Keratinocyte (primary cell): ENCODE data around the gene LMO3. TPM values are rescaled to one million over a fixed set of nuclear protein-coding genes. Genes with fewer than 3 reads are reported as not detected.
A peak's percentile ranks its signal among the peaks of the same experiment; 100 is the strongest.

Experiments used
- DNase-seq: peaks from one replicate; pipeline ENCODE4 v3.0.0-alpha.2; 2011; ENCODE audit warnings: low read depth, missing footprints, low spot score
- FAIRE-seq: peaks from 2 replicates; lab custom pipeline; 2011; peaks lifted over from hg19 to GRCh38; lab: Jason Lieb, UNC
- H2AFZ ChIP-seq: 2 replicates; pipeline ENCODE4 v1.6.0; 2012; ENCODE audit warnings: low read length, control low read depth, inconsistent platforms; ENCODE audit not compliant: control insufficient read depth
- H3K27ac ChIP-seq: 2 replicates; pipeline ENCODE4 v1.5.1; 2011; ENCODE audit warnings: low read length; ENCODE audit not compliant: control insufficient read depth, insufficient read depth
- H3K27me3 ChIP-seq: 3 replicates; pipeline ENCODE4 v1.6.0; 2011; ENCODE audit warnings: low read length; ENCODE audit not compliant: control insufficient read depth, insufficient read depth; ENCODE audit errors: extremely low read depth
- H3K36me3 ChIP-seq, 2 experiments: 2 replicates in 1 of 2; 3 replicates in 1 of 2; pipeline ENCODE4 v1.5.1; 2011; ENCODE audit warnings: low read length in 2 of 2, mild to moderate bottlenecking in 1 of 2; ENCODE audit not compliant: control insufficient read depth in 2 of 2, insufficient read depth in 2 of 2; ENCODE audit errors: extremely low read depth in 1 of 2
- H3K4me1 ChIP-seq: 3 replicates; pipeline ENCODE4 v1.5.1; 2011; ENCODE audit warnings: low read length; ENCODE audit not compliant: control insufficient read depth, insufficient read depth; ENCODE audit errors: extremely low read depth
- H3K4me2 ChIP-seq: 3 replicates; pipeline ENCODE4 v1.6.0; 2011; ENCODE audit warnings: low read depth, low read length; ENCODE audit not compliant: control insufficient read depth, insufficient read depth; ENCODE audit errors: extremely low read depth
- H3K4me3 ChIP-seq, 3 experiments: fragments of 200-600 bp in 1 of 3; sonication (generic) in 1 of 3; 2 replicates in 2 of 3; 3 replicates in 1 of 3; pipeline ENCODE4 v1.5.1; 2011 to 2016; ENCODE audit warnings: low read length in 3 of 3, mild to moderate bottlenecking in 3 of 3, control low read depth in 2 of 3, inconsistent platforms in 1 of 3, low read depth in 1 of 3, mixed read lengths in 1 of 3, mixed run types in 1 of 3, moderate library complexity in 1 of 3; ENCODE audit not compliant: control insufficient read depth in 2 of 3, insufficient read depth in 2 of 3; ENCODE audit errors: extremely low read depth in 1 of 3
- H3K79me2 ChIP-seq: 2 replicates; pipeline ENCODE4 v1.6.0; 2012; ENCODE audit warnings: low read length; ENCODE audit not compliant: control insufficient read depth, insufficient read depth
- H3K9ac ChIP-seq: 3 replicates; pipeline ENCODE4 v1.6.0; 2011; ENCODE audit warnings: low read length; ENCODE audit not compliant: control insufficient read depth, insufficient read depth; ENCODE audit errors: extremely low read depth
- H3K9me1 ChIP-seq: 3 replicates; pipeline ENCODE4 v1.6.0; 2011; ENCODE audit warnings: low read length; ENCODE audit not compliant: control insufficient read depth, insufficient read depth; ENCODE audit errors: extremely low read depth
- H3K9me3 ChIP-seq: 2 replicates; pipeline ENCODE4 v1.5.1; 2012; ENCODE audit warnings: low read depth, low read length; ENCODE audit not compliant: control insufficient read depth
- H4K20me1 ChIP-seq: 3 replicates; pipeline ENCODE4 v1.6.0; 2011; ENCODE audit warnings: low read length; ENCODE audit not compliant: control insufficient read depth, insufficient read depth; ENCODE audit errors: extremely low read depth
- EZH2 ChIP-seq: IDR thresholded peaks from one replicate; pipeline ENCODE4 v1.6.1; 2012; ENCODE audit warnings: inconsistent platforms, mild to moderate bottlenecking, low read length, moderate library complexity
- dilution Hi-C: fragments of 300-500 bp; cut with MboI; formaldehyde crosslinking; loops from one replicate; pipeline ENCODE4 v1.7.0; 2020; ENCODE audit warnings: low sequenced_read_pairs; ENCODE audit not compliant: extremely low pct_ligation_motif_present
- polyA plus RNA-seq, 5 experiments: library from polyadenylated mRNA; depleted of rRNA in 3 of 5; stranded (reverse) in 3 of 5; stranded (forward) in 1 of 5; unstranded in 1 of 5; fragments of >200 nt; gene quantifications; 1 replicate in 1 of 5; 2 replicates in 3 of 5; 3 replicates in 1 of 5; pipeline versions ENCODE4 v1.2.1 to v1.2.3, GENCODE V29; 2011 to 2012; ENCODE audit warnings: missing spikeins in 2 of 5, low read depth in 1 of 5, low replicate concordance in 1 of 5
- TF ChIP-seq, protein P1 (sequence below), 3 experiments: IDR thresholded peaks in 1 of 3; conservative IDR thresholded peaks in 1 of 3; optimal IDR thresholded peaks in 1 of 3; 2 replicates in 2 of 3; 3 replicates in 1 of 3; pipeline versions ENCODE3 to v1.5.1; 2011; ENCODE audit warnings: low read length in 3 of 3, mild to moderate bottlenecking in 3 of 3, moderate library complexity in 2 of 3, control low read depth in 1 of 3, inconsistent platforms in 1 of 3; ENCODE audit not compliant: insufficient read depth in 2 of 3; ENCODE audit errors: extremely low read depth in 1 of 3

The LMO3 gene
- polyA plus RNA-seq, 1 donor (not counting 4 experiments of a cell fraction or from before 2014, with no cell fraction given) = not detected

DNA sequence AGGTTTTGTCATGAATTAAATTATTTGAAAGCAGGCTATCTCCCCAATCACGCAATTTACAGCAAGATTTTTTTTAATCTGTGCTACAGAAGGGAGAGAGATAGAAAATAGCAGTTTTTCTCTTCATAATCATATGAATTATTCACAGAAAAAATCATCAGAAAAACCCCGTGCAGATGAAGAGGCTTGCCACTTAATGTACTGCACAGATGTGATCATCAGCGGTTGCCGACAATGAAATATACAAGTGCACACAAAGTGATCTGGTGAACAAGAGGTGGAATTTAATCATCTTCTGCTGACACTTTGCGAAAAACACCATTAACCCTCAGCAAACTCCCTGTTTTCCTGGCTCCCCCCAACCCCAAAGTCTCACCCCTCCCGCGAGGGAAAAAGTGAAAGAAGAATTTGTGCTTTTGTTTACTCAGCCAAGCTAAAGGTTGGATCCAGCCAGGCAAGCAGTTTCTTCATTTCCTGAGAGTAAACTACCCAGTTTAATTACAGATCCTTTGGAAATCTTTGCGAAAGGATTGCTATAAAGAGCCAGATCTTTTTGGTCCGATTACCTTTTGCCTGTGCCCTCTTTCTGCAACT lies 3.1 kb upstream of the LMO3 start:
- H3K9ac ChIP-seq = no peak overlapping the region
- H3K27ac ChIP-seq = no peak overlapping the region
- H3K79me2 ChIP-seq = no peaks in the 10 kb centered on the region
- no peak for FAIRE-seq
- TF ChIP-seq EZH2 = no peak
- TF ChIP-seq, protein P1, sequence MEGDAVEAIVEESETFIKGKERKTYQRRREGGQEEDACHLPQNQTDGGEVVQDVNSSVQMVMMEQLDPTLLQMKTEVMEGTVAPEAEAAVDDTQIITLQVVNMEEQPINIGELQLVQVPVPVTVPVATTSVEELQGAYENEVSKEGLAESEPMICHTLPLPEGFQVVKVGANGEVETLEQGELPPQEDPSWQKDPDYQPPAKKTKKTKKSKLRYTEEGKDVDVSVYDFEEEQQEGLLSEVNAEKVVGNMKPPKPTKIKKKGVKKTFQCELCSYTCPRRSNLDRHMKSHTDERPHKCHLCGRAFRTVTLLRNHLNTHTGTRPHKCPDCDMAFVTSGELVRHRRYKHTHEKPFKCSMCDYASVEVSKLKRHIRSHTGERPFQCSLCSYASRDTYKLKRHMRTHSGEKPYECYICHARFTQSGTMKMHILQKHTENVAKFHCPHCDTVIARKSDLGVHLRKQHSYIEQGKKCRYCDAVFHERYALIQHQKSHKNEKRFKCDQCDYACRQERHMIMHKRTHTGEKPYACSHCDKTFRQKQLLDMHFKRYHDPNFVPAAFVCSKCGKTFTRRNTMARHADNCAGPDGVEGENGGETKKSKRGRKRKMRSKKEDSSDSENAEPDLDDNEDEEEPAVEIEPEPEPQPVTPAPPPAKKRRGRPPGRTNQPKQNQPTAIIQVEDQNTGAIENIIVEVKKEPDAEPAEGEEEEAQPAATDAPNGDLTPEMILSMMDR (optimal IDR thresholded peaks at IDR 0.05 in 1 of 3, IDR thresholded peaks at IDR 0.05 in 1 of 3, conservative IDR thresholded peaks at IDR 0.05 in 1 of 3; ENCODE audit: extremely low read depth in 1 of 3, insufficient read depth in 2 of 3, low read length in 3 of 3) = no peak
- no peaks in the 10 kb centered on the region for H3K36me3 ChIP-seq
- dilution Hi-C loops = no loop called here
- H3K27me3 ChIP-seq = peaks cover 64% of the 10 kb centered on the region
- H3K4me2 ChIP-seq = peak overlapping the region; percentile 56
- no peaks in the 10 kb centered on the region for H4K20me1 ChIP-seq
- H3K9me1 ChIP-seq = no peaks in the 10 kb centered on the region
- H3K4me3 ChIP-seq = peak overlapping the region in 1 of 3 experiments; percentile 26
- DNase-seq = no peak
- H3K9me3 ChIP-seq = no peaks in the 10 kb centered on the region
- peaks cover 5% of the 10 kb centered on the region for H3K4me1 ChIP-seq
- no peak overlapping the region for H2AFZ ChIP-seq

DNA sequence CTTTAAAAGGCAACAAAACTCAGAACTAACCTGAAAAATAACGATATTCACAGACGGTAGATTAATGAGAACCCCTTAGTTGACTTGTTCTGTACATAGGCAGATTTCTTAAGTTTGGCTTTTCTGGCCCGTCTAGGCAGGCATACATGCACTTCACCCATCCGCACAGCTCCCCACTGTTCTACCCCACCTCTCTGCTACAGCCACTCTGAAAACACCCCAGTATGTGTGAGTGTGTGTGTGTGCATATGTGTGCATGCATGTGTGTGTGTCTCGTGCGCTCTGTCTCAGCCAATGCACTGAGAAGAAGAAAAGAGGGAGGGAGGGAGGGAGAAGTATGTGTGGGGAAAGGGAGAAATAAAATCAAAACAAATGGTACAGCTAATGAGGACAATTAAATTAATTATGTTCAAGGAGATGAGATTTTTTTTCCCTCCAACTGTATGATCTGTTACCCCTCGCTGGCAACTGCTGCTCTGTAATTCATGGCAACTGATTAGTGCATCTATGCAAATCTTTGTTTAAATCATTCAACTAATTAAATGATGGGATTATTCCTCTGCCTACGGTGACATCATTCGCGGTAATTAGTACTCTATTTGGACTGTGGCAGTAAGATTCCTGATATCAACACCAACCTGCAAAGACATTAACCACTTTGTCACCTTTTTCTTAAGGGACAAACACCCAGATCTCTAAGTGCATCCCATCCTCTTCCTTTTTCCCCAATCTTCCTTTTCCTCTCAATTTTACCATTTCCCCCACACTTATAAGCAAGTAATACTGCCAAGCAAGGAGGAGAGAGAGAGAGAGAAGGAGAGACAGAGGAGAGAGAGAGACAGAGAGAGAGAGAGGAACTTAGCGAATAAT lies 2.2 kb upstream of the LMO3 start:
- no peak overlapping the region for H3K4me3 ChIP-seq
- TF ChIP-seq, protein P1 (optimal IDR thresholded peaks at IDR 0.05 in 1 of 3, IDR thresholded peaks at IDR 0.05 in 1 of 3, conservative IDR thresholded peaks at IDR 0.05 in 1 of 3; ENCODE audit: extremely low read depth in 1 of 3, insufficient read depth in 2 of 3, low read length in 3 of 3) = no peak
- peak; percentile 9 for TF ChIP-seq EZH2
- H3K4me2 ChIP-seq = no peak overlapping the region

More for the DNA sequence above, 2.2 kb upstream of the LMO3 start:
- H3K36me3 ChIP-seq = no peaks in the 10 kb centered on the region
- FAIRE-seq (no peak), DNase-seq (no peak)
- H3K9me1 ChIP-seq = no peaks in the 10 kb centered on the region
- peaks cover 68% of the 10 kb centered on the region for H3K27me3 ChIP-seq
- H3K4me1 ChIP-seq = peaks cover 5% of the 10 kb centered on the region
- H3K9ac ChIP-seq = no peak overlapping the region
- no peak overlapping the region for H2AFZ ChIP-seq
- H3K79me2 ChIP-seq = no peaks in the 10 kb centered on the region
- no peaks in the 10 kb centered on the region for H4K20me1 ChIP-seq
- H3K27ac ChIP-seq = no peak overlapping the region
- dilution Hi-C loops = no loop called here
- H3K9me3 ChIP-seq = no peaks in the 10 kb centered on the region
